DLD1 (cell line): ENCODE measurements around the gene IMPG2.

Experiments
- in situ Hi-C: cut with HindIII; loops from 2 replicates; pipeline ENCODE4 v1.10.0; 2017; ENCODE audit warnings: low sequenced_read_pairs

Gene IMPG2

GRCh38 chr3:101243285-101244211 is 76.8 kb downstream of the IMPG2 start:
- in situ Hi-C loops, result no loop called here

GRCh38 chr3:101240719-101241399 is 79.5 kb downstream of the IMPG2 start:
- in situ Hi-C loops, result no loop called here

- in situ Hi-C loops, result no loop called here
These were observed 85.3 kb downstream of the IMPG2 start for GRCh38 chr3:101235048-101235447.

GRCh38 chr3:101230618-101231017 is 89.8 kb downstream of the IMPG2 start:
- in situ Hi-C loops, result no loop called here

GRCh38 chr3:101229681-101230080 is 90.7 kb downstream of the IMPG2 start:
- in situ Hi-C loops, result no loop called here

DNA sequence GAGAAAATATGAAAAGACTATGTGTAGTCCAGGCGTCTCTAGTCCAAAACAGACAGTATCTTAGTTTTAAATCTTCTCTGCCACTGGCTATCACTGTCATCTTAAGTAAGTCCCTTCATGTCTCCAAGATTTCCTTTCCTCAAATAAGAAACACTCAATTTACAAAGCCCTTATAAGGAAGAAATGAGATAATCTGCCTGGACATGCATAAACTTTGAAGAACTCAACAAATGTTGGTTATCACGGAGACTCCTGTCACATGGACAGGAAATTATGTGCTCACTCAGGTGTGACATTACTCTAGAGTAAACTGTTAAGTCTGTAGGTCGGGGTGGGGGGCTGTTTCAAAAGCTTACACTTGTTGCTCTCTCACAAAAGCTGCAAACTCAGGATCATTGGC is 91.9 kb downstream of the IMPG2 start:
- in situ Hi-C loops, result no loop called here

DNA sequence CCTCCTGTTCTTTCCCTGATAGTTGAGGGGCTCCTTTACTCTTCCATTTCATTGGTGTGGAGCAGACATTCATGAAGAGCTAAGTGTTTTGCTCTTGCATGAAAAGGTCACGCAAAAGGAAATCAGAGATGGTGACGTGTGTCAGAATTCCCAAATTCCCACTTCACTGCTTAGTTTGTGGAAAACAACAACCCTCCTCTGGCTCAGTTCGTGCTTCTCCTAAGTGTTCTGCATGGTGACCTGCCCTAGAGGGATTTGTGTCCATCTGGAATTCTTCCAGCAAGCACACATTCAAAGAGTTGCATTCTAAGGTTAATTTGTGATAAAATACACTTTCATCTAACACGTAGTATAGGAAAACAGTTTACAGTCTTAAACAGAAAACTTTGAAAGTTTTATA is 95.6 kb downstream of the IMPG2 start:
- in situ Hi-C loops, result no loop called here

- in situ Hi-C loops, result no loop called here
These were observed 97.4 kb downstream of the IMPG2 start for GRCh38 chr3:101223016-101223415.

DNA sequence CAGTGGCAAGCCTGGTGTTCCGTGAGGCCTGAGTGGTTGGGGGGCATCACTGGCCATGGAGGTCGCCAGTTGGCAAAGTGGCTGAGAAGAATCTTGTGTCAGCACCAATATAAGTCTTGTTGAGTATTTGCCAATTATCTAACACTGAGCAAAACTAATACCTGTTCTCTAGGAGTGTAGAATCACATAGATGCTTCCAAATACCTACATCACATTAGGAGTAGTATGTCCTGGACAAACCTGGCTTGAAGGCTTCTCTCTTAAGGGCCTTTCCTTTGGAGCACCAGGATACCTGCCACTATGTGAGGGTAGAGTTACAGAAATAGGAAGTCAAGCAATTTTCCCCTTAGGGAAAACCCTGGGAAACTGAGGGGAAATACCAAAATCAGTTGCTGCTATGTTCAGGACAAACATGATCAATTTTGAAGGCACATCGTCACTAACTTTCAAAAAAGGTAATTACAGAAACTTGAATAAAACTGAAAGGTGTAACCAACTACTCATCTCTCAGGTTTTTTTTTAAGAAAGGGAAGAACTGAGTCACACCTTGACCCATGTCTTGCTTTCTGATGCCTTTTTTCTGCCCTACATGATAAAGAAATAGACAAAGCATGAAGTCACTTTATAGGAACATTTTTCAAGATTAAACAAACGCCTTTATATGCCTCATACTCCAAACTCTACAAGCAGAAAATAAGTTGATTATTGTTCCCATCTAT is 100.4 kb downstream of the IMPG2 start:
- in situ Hi-C loops, result no loop called here

- in situ Hi-C loops, result no loop called here
These were observed 102.7 kb downstream of the IMPG2 start for GRCh38 chr3:101217472-101218245.

DNA sequence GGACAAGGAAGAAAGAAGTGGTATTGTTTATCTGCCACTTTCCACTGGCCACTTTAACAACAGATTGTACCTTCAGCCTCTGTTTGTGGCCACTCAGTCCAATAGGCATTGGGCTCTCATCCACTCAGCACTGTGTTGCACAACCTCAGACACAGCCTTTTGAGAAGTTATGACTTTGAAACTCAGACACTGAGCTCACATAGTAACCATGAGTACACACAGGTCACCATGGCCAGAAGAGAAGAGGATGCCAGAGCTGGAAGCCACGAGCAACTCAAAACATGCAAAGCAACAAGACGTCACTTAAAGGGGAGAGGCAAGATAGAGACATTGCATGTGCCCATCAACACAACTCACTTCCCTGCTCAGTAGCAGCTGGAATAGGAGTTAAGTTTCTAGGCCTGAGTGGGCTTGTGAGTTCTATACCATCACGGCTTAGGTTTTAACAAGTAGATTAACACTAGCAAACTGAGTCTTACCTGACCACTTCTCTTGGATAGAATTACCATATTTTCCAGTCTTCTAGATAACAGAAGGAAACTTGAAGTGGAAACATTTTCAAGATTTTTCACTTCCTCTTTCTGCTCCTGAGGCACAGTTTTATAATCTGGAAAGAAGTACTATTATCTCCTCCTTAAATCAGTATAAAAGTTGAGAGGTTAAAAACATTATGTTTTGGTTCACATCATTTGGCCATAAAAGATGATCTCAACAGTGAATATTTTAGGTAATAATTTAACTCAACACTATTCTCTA is 103.5 kb downstream of the IMPG2 start:
- in situ Hi-C loops, result no loop called here

GRCh38 chr3:101212730-101213129 is 107.6 kb downstream of the IMPG2 start:
- in situ Hi-C loops, result no loop called here

GRCh38 chr3:101204246-101204645 is 116.1 kb downstream of the IMPG2 start:
- in situ Hi-C loops, result no loop called here

- in situ Hi-C loops, result no loop called here
These were observed 117.0 kb downstream of the IMPG2 start for GRCh38 chr3:101203411-101203810.

DNA sequence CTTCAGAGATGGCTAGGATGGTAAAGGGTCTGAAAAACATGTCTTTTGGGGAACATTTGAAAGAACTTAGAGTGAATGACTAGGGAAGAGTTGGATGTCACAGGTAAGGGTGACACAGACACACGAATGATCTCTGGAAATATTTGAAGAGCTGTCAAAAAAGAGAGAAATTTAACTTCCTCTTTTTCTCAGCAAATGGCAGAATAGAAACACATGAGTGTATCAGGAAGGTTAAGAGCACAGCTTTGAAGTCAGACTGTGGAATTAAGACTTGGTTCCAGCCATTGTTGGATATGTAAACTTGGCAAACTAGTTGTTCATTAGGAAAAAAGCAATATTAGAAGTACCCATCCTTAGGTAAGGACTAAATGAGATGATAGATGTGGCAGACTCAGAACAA is 117.7 kb downstream of the IMPG2 start:
- in situ Hi-C loops, result no loop called here

DNA sequence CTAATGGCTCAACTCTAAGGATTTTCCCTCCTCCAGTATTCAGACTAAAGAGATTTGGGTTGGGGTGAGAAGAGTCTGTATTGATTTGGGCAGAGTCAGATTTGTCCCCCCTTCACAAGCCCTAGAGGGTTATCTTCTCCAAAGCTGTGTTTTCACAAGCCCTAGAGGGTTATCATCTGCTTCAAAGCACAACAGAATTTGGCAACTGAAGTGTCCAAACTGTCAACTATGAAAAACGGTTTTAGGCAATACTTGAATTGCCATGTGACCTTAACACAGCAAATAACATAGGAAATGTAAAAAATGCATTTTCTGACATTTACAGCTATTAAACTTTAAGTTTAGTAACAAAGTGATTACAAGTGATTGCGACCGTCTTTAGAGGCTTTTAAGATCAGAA is 119.9 kb downstream of the IMPG2 start:
- in situ Hi-C loops, result no loop called here

GRCh38 chr3:101195951-101196713 is 124.2 kb downstream of the IMPG2 start:
- in situ Hi-C loops, result no loop called here

DNA sequence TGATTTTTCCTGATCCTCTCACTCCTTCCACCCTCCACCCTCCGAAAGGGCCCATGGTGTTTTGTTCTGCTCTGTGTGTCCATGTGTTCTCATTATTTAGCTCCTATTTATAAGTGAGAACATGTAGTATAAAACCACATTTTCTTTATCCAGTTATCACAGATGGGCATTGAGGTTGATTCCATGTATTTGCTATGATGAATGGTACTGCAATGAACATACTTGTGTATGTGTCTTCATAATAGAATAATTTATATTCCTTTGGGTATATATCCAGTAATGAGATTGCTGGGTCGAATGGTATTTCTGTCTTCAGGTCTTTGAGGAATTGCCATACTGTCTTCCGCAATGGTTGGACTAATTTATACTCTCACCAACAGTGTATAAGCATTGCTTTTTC is 126.0 kb downstream of the IMPG2 start:
- in situ Hi-C loops, result no loop called here

- in situ Hi-C loops, result no loop called here
These were observed 126.4 kb downstream of the IMPG2 start for GRCh38 chr3:101193957-101194356.
